HG03066 (cell line): Measurements from ENCODE around the gene EML6.
A peak's percentile ranks its signal among the peaks of the same experiment; 100 is the strongest.

ENCODE experiments used
- ATAC-seq: cut with Tn5 transposase; IDR thresholded peaks from one replicate; pipeline ENCODE4 v1.9.1; 2021; ENCODE audit warnings: low read depth; ENCODE audit not compliant: unreplicated experiment

The EML6 gene

GRCh38 chr2:54789878-54790277 lies 66.4 kb downstream of the EML6 start:
- no peak for ATAC-seq

DNA sequence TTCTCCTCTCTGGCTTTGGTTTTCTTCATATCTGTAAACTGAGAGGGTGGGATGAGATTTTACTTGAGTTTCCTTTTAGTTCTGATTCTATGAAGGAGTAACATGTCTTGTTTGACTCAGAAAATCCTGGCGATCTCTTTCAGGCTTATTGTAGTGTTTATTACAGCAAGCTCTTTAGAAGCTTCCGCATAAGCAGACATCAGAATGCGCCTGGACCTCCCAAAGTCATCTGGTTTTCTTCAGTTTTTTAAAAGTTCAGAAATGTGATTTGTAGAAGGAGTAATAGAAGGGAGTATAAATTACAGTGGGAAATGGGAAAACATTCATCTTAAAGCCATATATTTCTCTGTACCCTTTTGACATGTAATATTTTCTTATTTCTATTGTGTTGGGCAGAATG lies 68.4 kb downstream of the EML6 start:
- no peak for ATAC-seq

- no peak for ATAC-seq
Measured at GRCh38 chr2:54797307-54797706, 73.8 kb downstream of the EML6 start.

DNA sequence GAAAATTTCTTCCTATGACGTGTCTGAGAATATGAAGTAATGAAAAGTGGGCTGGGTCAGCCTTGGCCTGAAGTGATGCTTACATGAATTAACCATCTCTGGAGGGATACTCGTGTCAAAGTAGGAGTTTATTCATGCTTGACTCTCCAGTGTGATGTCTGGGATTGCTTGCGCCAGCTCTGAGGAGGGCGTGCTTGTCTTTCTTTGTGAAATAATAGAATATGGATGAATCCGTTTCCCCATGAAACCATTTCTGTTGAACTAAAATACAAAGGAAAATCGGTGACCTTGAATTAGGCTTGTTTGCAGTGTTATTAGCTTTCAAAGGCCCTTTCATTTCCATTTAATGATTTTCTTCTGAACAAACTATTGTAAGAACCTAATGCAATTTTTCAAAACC lies 77.9 kb downstream of the EML6 start:
- no peak for ATAC-seq

DNA sequence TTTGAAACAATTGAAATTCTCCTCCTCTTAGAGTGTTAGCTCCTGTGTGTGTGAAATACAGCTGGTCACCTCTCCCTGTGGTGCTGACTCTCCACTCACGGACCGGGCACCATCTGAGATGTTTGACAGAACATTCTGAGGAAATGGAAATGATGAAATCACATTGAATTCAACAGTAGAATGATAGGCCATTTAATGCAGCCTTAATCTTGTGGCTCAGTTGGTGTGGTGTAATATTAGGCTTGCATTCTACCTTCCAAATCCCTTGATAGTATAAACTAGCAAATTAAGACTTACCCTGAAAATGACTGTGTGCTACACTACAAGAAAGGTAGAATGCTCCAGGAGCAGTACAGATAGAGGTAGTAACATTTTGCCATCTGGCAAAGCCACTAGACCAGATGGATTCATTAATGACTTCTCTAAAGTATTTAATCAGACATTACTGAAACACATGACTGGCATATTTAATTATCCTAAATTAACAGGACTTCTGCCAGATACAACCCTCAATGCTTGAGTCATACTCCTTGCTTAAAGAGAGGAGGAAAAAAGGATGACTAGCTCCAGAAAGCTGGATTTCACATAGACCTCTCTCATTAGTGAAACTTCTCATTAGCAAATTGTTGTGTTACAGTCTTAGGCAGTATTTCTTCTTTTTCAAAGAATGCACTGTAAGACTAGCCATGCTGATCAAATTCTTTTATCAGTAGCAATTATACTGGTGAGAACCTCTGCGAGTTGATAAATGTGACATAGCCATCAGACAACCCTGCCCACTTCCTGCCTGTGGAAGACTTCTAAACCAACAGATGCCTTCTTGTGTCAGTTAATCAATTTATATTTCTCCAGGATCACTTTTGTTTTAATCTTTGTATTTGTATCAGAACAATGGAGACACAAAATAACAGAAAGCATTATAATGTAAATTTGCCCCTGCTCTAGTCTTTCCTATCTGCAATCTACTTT lies 80.6 kb downstream of the EML6 start:
- ATAC-seq, result no peak

- ATAC-seq, result no peak
Measured at GRCh38 chr2:54805255-54805654, 81.8 kb downstream of the EML6 start.

DNA sequence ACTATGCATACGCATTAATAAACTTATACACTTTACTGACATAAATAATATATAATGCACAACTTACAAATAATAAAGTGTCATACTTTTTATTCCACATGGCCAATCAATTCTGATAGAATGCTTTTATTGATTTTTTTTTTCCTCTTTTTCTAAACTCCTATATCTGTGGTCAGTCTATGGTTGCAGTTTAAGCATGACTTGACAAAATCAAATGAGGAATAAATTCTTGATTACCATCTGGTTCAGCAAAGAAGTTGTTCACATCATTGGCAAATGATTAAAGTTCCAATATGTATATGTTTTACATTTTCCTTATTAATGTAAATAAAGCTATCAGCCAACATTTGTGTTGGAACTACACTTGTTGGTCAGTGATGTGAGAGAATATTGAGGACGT lies 83.5 kb downstream of the EML6 start:
- no peak for ATAC-seq

GRCh38 chr2:54808661-54809060 lies 85.2 kb downstream of the EML6 start:
- ATAC-seq, result no peak

- no peak for ATAC-seq
Measured at GRCh38 chr2:54809819-54810218, 86.4 kb downstream of the EML6 start.

GRCh38 chr2:54810246-54810645 lies 86.8 kb downstream of the EML6 start:
- ATAC-seq, result no peak

- no peak for ATAC-seq
Measured at GRCh38 chr2:54813584-54813983, 90.1 kb downstream of the EML6 start.

GRCh38 chr2:54814389-54815147 lies 91.1 kb downstream of the EML6 start:
- ATAC-seq, result no peak

DNA sequence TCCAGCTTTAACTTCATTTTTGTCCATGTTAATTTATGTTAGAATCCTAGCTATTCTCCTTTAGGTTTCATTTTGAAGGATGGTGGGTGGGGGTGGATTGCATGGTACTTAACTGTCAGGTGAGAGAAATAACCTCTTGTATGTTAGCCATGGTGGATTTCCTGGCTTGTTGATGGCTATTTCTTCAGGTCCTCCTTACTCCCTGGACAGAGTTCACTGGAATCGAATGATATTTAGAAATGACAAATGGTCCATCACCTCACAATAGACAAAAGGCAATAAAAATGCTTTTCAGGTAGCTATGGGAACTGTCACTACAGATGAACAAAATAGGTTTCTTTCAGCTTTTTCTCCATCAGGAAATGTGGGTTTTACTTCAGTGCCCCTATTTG lies 91.7 kb downstream of the EML6 start:
- ATAC-seq, result no peak

DNA sequence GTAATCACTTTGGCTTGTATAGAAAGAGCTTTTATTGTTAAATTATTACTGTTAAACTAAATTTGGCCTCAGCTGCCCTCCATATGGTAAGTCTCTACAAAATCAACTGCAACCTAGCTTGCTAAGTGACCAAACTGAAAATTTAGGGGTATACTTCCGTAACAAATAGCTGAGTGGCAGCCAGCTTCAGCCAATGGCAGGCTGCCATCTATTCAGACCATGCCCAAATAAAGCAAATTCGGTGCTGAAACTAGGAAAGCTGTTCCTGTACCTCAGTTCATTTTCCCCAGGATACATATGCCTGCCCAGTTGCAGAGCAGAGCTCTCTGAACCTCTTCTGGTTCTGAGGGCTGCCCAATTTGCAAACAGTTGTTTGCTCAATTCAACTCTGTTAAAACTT lies 94.8 kb downstream of the EML6 start:
- ATAC-seq, result no peak

DNA sequence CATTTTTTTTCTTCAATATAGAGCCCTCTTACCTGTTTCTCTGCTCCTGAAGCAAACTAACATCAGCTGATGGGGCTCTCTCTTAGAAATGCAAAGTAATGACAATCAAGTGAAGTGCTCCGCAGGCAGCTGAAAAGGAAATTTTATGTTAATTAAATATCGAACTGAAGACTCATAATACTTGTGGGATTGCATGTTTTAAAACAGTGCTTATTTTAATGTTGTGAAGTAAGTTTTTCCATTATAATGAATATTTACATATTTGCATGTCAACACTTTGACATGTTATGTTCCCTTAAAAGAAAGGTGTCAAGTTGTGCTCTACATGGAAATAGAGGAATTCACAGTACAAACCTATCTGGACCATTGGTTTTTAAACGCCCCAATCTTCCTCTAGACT lies 97.1 kb downstream of the EML6 start:
- no peak for ATAC-seq

DNA sequence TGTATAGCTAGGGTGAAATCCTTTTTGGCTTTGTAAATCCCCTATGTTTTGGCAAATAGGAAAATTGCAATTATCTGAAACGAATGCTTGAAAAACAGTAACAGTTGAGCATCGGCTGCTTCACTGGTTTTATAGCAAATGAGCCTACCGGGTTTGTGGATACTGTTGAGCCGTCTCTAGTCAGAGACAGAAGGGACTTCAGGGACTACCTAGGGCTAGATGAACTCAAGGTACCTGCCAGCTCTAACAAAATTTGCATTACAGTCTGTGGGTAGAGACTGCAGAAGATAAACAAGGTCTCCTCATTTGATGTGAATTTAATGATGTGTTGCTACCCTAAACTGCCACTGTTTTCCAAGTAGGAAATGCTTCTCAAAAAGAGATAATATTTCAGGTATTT lies 101.1 kb downstream of the EML6 start:
- ATAC-seq, result no peak

DNA sequence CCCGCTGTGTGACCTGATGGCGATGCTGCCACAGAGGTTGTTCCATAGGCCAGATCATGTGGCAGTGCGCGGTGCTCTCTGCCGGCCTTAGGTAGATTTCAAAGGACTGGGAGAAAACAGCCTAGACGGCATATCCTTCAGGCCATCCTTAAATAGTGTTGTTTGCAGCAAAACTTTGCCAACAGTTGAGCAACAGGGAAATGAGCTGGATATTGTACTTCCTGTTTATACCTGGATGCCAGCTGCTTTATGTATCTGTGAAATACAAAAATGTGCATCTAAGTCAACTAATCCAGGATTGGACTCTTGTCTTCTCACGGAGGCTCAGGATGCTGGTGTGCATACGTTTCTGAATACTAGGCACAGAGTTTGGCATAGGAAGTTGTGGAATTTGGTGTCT lies 107.1 kb downstream of the EML6 start:
- ATAC-seq, result no peak

GRCh38 chr2:54831480-54831879 lies 108.0 kb downstream of the EML6 start:
- no peak for ATAC-seq

DNA sequence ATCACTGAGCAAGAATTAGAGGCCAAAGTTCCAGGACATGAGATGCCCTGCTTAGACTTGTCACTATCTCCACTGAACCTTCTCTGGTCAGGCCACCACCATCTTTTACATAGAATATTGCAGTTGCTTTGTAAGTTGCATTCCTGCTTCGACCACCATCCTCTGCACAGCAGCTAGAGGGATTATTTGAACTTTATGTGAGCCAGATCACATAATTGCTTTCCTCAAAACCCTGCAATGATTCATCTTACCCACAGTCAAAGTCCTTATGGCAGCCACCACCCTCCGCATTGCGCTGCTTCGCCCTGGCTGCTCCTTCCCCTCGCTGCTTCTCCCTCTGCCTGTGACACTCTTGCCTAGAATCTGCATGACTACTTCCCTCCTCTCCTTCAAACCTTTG lies 111.3 kb downstream of the EML6 start:
- ATAC-seq, result no peak

DNA sequence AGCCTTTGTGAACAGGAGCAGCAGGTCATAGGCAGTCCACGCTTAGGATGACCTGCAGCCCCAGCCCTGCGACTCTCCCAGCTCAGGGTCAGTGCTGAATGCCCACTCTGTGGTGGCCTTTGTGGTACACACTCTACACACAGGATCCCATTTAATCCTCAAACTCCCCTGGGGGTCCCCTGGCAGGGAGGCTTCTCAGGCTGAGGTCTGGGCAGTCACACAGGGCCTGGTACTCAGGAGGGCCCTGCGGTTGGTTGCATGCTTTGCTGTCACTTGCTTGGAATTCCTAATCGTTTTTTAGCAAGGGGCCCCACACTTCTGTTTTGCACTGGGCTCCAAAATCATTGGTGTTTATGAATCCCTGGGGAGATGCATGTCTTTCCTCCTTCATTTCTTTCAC lies 113.0 kb downstream of the EML6 start:
- ATAC-seq, result no peak

- ATAC-seq, result peak; percentile 56
Measured at GRCh38 chr2:54838585-54839035, 115.1 kb downstream of the EML6 start.
